Right atrium auricular region (tissue), 2 donors: ENCODE data around the gene IQCM. TPM values are rescaled to one million over a fixed set of nuclear protein-coding genes. Genes with fewer than 3 reads are reported as not detected.

Experiments used
- DNase-seq: peaks from one replicate; pipeline ENCODE4 v3.0.0-alpha.2; 2019; ENCODE audit warnings: low spot score
- H3K27ac ChIP-seq, 2 donors: fragments of 200-600 bp; sonication (generic); 1 replicate in 1 of 2; 2 replicates in 1 of 2; pipeline ENCODE4 v1.5.1; 2016 to 2019
- H3K27me3 ChIP-seq, 2 donors: fragments of 200-600 bp; sonication (generic); one replicate each; pipeline versions ENCODE4 v1.5.1 to v1.6.0; 2017 to 2019
- H3K36me3 ChIP-seq: fragments of 200-600 bp; sonication (generic); one replicate; pipeline ENCODE4 v1.5.1; 2016
- H3K4me1 ChIP-seq, 2 donors: fragments of 200-600 bp; sonication (generic); one replicate each; pipeline versions ENCODE4 v1.5.1 to v1.6.0; 2017 to 2019
- H3K4me3 ChIP-seq, 2 donors: fragments of 200-600 bp; sonication (generic); 1 replicate in 1 of 2; 2 replicates in 1 of 2; pipeline ENCODE4 v1.5.1; 2017 to 2019; ENCODE audit warnings: mild to moderate bottlenecking in 1 of 2, moderate library complexity in 1 of 2
- H3K9me3 ChIP-seq, 2 donors: fragments of 200-600 bp; sonication (generic); one replicate each; pipeline ENCODE4 v1.5.1; 2019
- total RNA-seq, 2 donors: library from RNA; depleted of rRNA; stranded (reverse); fragments of >200 nt; gene quantifications; one replicate each; pipeline ENCODE4 v1.1.0, GENCODE V29; 2016
- TF ChIP-seq, protein P1 (sequence below), 2 donors: fragments of 200-600 bp; sonication (generic); IDR thresholded peaks; one replicate each; pipeline ENCODE4 v1.5.1; 2019; ENCODE audit warnings: antibody characterized with exemption in 2 of 2

IQCM gene
- total RNA-seq, 2 donors from 2014 or later, result not detected

DNA sequence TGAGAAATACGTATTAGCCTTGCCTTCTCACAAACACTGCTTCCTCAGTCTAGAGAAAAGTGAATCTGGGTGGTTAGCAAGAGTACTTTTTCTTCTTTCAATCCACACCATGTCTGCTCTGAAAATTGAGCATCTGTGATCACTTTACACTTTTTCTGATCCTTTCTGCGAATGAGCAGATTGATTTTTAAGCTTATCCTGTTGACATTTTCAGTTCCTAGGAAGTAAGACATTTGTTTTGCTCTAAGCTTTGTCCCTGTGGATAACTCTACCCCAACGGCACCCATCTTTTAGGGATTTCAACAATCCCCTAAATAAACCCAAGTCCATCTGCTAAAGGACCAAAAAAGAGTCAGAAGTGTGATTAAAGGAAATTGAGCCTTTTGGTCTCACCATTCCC is 487.5 kb downstream of the IQCM start:
- no peak for DNase-seq
- H3K27ac ChIP-seq, result no peak overlapping the region
- no peaks in the 10 kb centered on the region for H3K27me3 ChIP-seq
- H3K4me3 ChIP-seq, result no peak overlapping the region
- no peaks in the 10 kb centered on the region for H3K4me1 ChIP-seq
- H3K9me3 ChIP-seq, result no peaks in the 10 kb centered on the region
- TF ChIP-seq, protein P1, sequence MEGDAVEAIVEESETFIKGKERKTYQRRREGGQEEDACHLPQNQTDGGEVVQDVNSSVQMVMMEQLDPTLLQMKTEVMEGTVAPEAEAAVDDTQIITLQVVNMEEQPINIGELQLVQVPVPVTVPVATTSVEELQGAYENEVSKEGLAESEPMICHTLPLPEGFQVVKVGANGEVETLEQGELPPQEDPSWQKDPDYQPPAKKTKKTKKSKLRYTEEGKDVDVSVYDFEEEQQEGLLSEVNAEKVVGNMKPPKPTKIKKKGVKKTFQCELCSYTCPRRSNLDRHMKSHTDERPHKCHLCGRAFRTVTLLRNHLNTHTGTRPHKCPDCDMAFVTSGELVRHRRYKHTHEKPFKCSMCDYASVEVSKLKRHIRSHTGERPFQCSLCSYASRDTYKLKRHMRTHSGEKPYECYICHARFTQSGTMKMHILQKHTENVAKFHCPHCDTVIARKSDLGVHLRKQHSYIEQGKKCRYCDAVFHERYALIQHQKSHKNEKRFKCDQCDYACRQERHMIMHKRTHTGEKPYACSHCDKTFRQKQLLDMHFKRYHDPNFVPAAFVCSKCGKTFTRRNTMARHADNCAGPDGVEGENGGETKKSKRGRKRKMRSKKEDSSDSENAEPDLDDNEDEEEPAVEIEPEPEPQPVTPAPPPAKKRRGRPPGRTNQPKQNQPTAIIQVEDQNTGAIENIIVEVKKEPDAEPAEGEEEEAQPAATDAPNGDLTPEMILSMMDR (IDR thresholded peaks at IDR 0.05), result no peak
- no peaks in the 10 kb centered on the region for H3K36me3 ChIP-seq

DNA sequence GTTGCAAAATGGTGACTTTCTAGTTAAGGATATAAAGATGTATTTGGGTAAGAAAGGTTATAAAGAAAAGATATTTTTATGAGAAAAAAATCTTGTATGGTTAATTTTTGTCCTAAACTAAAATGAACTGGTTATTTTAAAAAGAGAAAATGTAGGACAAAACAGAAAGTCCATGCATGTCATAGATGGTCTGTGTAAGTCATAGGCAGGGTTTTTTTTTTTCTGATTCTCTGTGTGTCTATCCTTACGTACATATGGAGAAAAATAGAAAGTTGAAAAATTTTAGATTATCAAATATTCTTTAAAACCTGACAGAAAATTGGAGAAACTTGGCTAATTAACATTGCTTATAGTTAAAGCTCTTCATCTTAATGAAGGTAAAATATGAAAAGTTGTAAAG is 493.4 kb downstream of the IQCM start:
- Histone ChIP-seq H3K27me3 (no peaks in the 10 kb centered on the region), H3K4me1 (no peaks in the 10 kb centered on the region), H3K9me3 (peaks cover 0 to 14% of the 10 kb centered on the region in 2 donors), H3K4me3 (no peak overlapping the region), H3K36me3 (no peaks in the 10 kb centered on the region), H3K27ac (no peak overlapping the region)
- no peak for DNase-seq
- TF ChIP-seq, protein P1 (IDR thresholded peaks at IDR 0.05), result no peak

DNA sequence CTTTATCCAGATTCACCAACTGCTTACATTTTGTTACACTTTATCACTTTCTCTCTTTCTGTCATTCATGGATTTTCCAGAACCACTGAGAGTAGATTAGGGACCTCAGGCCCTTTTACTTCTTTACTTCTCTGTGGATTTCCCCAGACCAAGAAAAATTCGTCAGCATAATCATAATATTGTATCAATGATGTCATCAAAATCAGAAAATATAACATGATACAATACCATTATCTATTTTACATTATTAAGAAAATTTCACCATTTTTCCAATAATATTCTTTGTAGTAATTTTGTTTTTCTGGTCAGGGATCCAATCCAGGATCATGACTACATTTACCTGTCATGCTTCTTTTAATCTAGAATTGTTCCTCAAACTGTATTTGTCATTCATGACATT is 494.2 kb downstream of the IQCM start:
- no peak overlapping the region for H3K4me3 ChIP-seq
- no peaks in the 10 kb centered on the region for H3K4me1 ChIP-seq
- H3K27me3 ChIP-seq, result no peaks in the 10 kb centered on the region
- no peaks in the 10 kb centered on the region for H3K36me3 ChIP-seq
- DNase-seq, result no peak
- H3K9me3 ChIP-seq, result peaks cover 0 to 14% of the 10 kb centered on the region in 2 donors
- TF ChIP-seq, protein P1 (IDR thresholded peaks at IDR 0.05), result no peak
- H3K27ac ChIP-seq, result no peak overlapping the region

DNA sequence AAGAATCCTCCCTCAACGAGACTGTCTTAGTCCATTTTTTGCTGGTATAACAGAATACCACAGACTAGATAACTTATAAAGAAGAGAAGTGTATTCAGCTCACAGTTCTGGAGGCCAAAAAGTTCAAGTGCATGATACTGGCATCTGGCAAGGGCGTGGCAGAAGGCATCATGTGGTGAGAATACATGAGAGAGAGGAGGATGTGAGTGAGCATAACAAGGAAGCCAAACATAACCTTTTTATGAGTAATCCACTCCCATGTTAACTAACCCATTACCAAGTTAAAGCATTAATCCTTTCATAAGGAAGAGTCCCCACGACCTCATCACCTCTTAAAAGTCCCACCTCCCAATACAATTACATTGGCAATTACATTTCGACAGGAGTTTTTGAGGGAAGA is 504.6 kb downstream of the IQCM start:
- DNase-seq, result no peak
- Histone ChIP-seq H3K9me3 (no peaks in the 10 kb centered on the region), H3K27ac (no peak overlapping the region), H3K4me1 (no peaks in the 10 kb centered on the region), H3K36me3 (no peaks in the 10 kb centered on the region), H3K27me3 (no peaks in the 10 kb centered on the region), H3K4me3 (no peak overlapping the region)
- TF ChIP-seq, protein P1 (IDR thresholded peaks at IDR 0.05), result no peak

DNA sequence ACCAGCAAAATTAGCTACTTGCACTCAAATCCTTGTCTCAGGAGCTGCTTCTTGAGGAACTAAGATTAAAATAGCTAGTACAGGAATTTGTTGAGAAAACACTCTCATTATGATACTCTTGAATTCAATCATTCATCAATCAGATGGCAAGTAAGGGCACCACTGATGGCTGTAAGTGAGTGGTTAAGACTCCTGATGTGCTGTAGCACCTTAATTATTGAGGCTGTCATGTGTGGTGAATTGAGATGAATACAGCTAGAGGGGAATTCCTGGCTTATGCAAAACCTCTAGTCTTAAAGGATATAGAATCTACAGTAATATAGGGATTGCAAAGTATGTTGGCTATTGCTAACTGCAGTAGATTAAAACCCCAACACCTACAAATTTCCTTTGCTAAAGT is 509.1 kb downstream of the IQCM start:
- Histone ChIP-seq H3K27me3 (no peaks in the 10 kb centered on the region), H3K4me1 (no peaks in the 10 kb centered on the region), H3K27ac (no peak overlapping the region), H3K36me3 (no peaks in the 10 kb centered on the region), H3K9me3 (no peaks in the 10 kb centered on the region), H3K4me3 (no peak overlapping the region)
- TF ChIP-seq, protein P1 (IDR thresholded peaks at IDR 0.05), result no peak
- DNase-seq, result no peak
